ENCODE measurements around the gene C10orf90.

The C10orf90 gene

GRCh38 chr10:126671402-126671975 is 996 bp upstream of the C10orf90 start:
- H3K36me3 ChIP-seq (ENCODE audit: control insufficient read depth, insufficient read depth, low read length) = no peaks in the 10 kb centered on the region
- no peak overlapping the region for H3K4me3 ChIP-seq (replicated peaks; ENCODE audit: low read depth, low read length)
- H3K27me3 ChIP-seq (replicated peaks; ENCODE audit: control insufficient read depth, insufficient read depth, low read length) = no peaks in the 10 kb centered on the region
- no peak for DNase-seq (ENCODE audit: extremely low read depth, insufficient read length)
- TF ChIP-seq, protein P1, sequence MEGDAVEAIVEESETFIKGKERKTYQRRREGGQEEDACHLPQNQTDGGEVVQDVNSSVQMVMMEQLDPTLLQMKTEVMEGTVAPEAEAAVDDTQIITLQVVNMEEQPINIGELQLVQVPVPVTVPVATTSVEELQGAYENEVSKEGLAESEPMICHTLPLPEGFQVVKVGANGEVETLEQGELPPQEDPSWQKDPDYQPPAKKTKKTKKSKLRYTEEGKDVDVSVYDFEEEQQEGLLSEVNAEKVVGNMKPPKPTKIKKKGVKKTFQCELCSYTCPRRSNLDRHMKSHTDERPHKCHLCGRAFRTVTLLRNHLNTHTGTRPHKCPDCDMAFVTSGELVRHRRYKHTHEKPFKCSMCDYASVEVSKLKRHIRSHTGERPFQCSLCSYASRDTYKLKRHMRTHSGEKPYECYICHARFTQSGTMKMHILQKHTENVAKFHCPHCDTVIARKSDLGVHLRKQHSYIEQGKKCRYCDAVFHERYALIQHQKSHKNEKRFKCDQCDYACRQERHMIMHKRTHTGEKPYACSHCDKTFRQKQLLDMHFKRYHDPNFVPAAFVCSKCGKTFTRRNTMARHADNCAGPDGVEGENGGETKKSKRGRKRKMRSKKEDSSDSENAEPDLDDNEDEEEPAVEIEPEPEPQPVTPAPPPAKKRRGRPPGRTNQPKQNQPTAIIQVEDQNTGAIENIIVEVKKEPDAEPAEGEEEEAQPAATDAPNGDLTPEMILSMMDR (IDR thresholded peaks at IDR 0.05; ENCODE audit: insufficient read depth, low read length, poor library complexity, severe bottlenecking) = no peak

GRCh38 chr10:126670895-126671261 is 385 bp upstream of the C10orf90 start:
- no peak for DNase-seq (ENCODE audit: extremely low read depth, insufficient read length)
- Histone ChIP-seq H3K4me3 (replicated peaks; ENCODE audit: low read depth, low read length) (no peak overlapping the region), H3K27me3 (replicated peaks; ENCODE audit: control insufficient read depth, insufficient read depth, low read length) (no peaks in the 10 kb centered on the region), H3K36me3 (ENCODE audit: control insufficient read depth, insufficient read depth, low read length) (no peaks in the 10 kb centered on the region)
- TF ChIP-seq, protein P1 (IDR thresholded peaks at IDR 0.05; ENCODE audit: insufficient read depth, low read length, poor library complexity, severe bottlenecking) = no peak

DNA sequence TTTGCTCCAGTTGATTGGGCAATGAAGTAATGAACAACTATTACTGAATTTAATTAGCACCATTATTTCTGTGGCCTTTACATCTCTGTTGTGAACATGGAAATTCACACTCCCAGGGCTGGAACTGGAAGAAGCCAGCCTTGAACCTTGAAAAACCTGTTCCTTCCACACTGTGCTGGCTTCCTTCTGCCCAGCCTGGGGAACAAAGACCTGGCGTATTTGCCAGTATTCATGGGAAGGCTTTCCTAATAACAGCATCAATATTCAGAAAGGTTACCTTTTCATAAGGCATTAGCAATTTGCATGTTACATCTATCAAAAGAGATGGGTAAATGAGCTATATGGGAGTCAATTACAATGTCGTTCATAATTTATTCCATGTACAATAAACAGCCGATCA is 1.3 kb downstream of the C10orf90 start:
- Histone ChIP-seq H3K27me3 (replicated peaks; ENCODE audit: control insufficient read depth, insufficient read depth, low read length) (no peaks in the 10 kb centered on the region), H3K36me3 (ENCODE audit: control insufficient read depth, insufficient read depth, low read length) (no peaks in the 10 kb centered on the region), H3K4me3 (replicated peaks; ENCODE audit: low read depth, low read length) (no peak overlapping the region)
- no peak for DNase-seq (ENCODE audit: extremely low read depth, insufficient read length)
- TF ChIP-seq, protein P1 (IDR thresholded peaks at IDR 0.05; ENCODE audit: insufficient read depth, low read length, poor library complexity, severe bottlenecking) = no peak

DNA sequence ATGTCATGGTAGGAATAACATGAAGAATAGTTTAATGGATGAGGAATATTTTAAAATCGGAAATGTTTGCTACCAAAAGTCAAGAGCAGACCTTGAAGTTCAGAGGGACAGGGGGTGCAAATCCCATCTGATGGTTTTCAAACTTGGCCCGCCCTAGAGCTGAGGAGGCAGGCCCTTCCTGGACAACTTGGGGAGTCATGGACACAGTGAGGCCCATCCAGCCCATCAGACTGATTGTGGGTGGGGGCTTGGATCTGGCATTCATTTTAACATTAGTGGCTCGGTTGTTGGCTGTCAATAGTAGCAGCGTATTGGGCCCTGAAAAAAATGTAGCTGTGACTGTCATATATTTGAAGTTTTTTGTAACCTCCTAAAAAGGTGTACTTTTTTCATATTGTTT is 2.0 kb downstream of the C10orf90 start:
- H3K36me3 ChIP-seq (ENCODE audit: control insufficient read depth, insufficient read depth, low read length) = no peaks in the 10 kb centered on the region
- no peaks in the 10 kb centered on the region for H3K27me3 ChIP-seq (replicated peaks; ENCODE audit: control insufficient read depth, insufficient read depth, low read length)
- DNase-seq (ENCODE audit: extremely low read depth, insufficient read length) = no peak
- TF ChIP-seq, protein P1 (IDR thresholded peaks at IDR 0.05; ENCODE audit: insufficient read depth, low read length, poor library complexity, severe bottlenecking) = no peak
- no peak overlapping the region for H3K4me3 ChIP-seq (replicated peaks; ENCODE audit: low read depth, low read length)

- TF ChIP-seq, protein P1 (IDR thresholded peaks at IDR 0.05; ENCODE audit: insufficient read depth, low read length, poor library complexity, severe bottlenecking) = no peak
- Histone ChIP-seq H3K4me3 (replicated peaks; ENCODE audit: low read depth, low read length) (no peak overlapping the region), H3K36me3 (ENCODE audit: control insufficient read depth, insufficient read depth, low read length) (no peaks in the 10 kb centered on the region), H3K27me3 (replicated peaks; ENCODE audit: control insufficient read depth, insufficient read depth, low read length) (no peaks in the 10 kb centered on the region)
- no peak for DNase-seq (ENCODE audit: extremely low read depth, insufficient read length)
Measured at GRCh38 chr10:126667568-126667967, 2.9 kb downstream of the C10orf90 start.

DNA sequence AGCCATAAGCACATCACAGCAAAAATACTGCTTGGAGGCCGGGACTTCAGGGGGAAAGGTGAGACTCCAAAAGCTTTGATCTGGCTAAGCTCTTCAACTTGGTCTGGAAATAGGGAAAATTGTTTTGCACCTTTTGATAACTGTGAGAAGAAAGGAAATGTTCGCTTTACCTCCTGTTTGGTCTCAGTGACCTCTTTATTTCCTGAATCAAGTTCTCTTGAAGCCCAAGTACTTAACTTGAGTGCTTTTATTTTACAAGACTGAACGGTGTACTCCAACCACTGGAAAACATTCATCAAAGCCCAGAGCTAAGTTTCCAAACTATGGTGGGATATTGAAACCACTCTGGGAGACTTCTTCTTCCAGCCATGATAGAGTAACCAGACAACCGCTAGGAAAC is 5.3 kb downstream of the C10orf90 start:
- DNase-seq (ENCODE audit: extremely low read depth, insufficient read length) = no peak
- H3K4me3 ChIP-seq (replicated peaks; ENCODE audit: low read depth, low read length) = no peak overlapping the region
- H3K36me3 ChIP-seq (ENCODE audit: control insufficient read depth, insufficient read depth, low read length) = no peaks in the 10 kb centered on the region
- TF ChIP-seq, protein P1 (IDR thresholded peaks at IDR 0.05; ENCODE audit: insufficient read depth, low read length, poor library complexity, severe bottlenecking) = no peak
- no peaks in the 10 kb centered on the region for H3K27me3 ChIP-seq (replicated peaks; ENCODE audit: control insufficient read depth, insufficient read depth, low read length)

Measured in GM06990 (cell line).